HCT116 (cell line): ENCODE results near the gene SIPA1L3. TPM values are rescaled to one million over a fixed set of nuclear protein-coding genes. Genes with fewer than 3 reads are reported as not detected.

Source experiments
- ATAC-seq: fragments of 200-7000 bp; cut with Tn5 transposase; 2 replicates; pipeline ENCODE4 v1.9.1; 2020; ENCODE audit warnings: mild to moderate bottlenecking, moderate library complexity
- BruUV-seq: library from RNA; stranded (reverse); fragments of 400-500 nt; replicated peaks from 2 replicates; lab custom pipeline; 2021; lab: Mats Ljungman, UMichigan
- CTCF ChIA-PET: fragments of 300-600 bp; sonication (Branson Sonifier 250); formaldehyde crosslinking; loops from one replicate; lab custom pipeline; 2021; ENCODE audit warnings: antibody characterized with exemption; lab: Charles Lee
- POLR2A ChIA-PET: fragments of 300-600, 350-600 bp; sonication (Branson Sonifier 250); formaldehyde crosslinking; loops from one replicate; lab custom pipeline; 2021; ENCODE audit warnings: antibody characterized with exemption; lab: Charles Lee
- RAD21 ChIA-PET, 2 experiments: fragments of 300-600 bp; sonication (Branson Sonifier 250); formaldehyde crosslinking; loops; one replicate each; lab custom pipeline; 2023; ENCODE audit warnings: low total read pairs in 2 of 2; ENCODE audit not compliant: uncharacterized antibody in 2 of 2, unreplicated experiment in 2 of 2, low non-redundant PET in 1 of 2; lab: Charles Lee
- DNase-seq: peaks from one replicate; pipeline ENCODE4 v3.0.0-alpha.2; 2010; ENCODE audit warnings: low read depth, low spot score
- H2AFZ ChIP-seq: fragments of 200-600 bp; shearing (Covaris generic), sonication (generic); 2 replicates; pipeline ENCODE4 v1.6.1; 2017; ENCODE audit warnings: low read depth, mixed run types, mixed read lengths, antibody characterized with exemption, low read length; ENCODE audit not compliant: poor library complexity, severe bottlenecking
- H3K27ac ChIP-seq: 2 replicates; pipeline ENCODE4 v1.5.1; 2012; ENCODE audit warnings: low read depth, low read length
- H3K27me3 ChIP-seq: fragments of 200-600 bp; sonication (generic); 2 replicates; pipeline ENCODE4 v1.6.1; 2016; ENCODE audit warnings: mixed run types, low read length, mixed read lengths; ENCODE audit not compliant: insufficient read depth
- H3K36me3 ChIP-seq, 2 experiments: fragments of 200-500 bp in 1 of 2; fragments of 200-600 bp in 1 of 2; sonication (Bioruptor generic) in 1 of 2; sonication (generic) in 1 of 2; 2 replicates each; pipeline versions ENCODE4 v1.5.1 to v1.6.1; 2014 to 2016; ENCODE audit warnings: low read length in 2 of 2, inconsistent platforms in 1 of 2, mixed read lengths in 1 of 2, mixed run types in 1 of 2; ENCODE audit not compliant: insufficient read depth in 2 of 2, control insufficient read depth in 1 of 2
- H3K4me1 ChIP-seq, 2 experiments: fragments of 200-600 bp in 1 of 2; sonication (generic) in 1 of 2; 2 replicates each; pipeline versions ENCODE4 v1.5.1 to v1.6.1; 2012 to 2017; ENCODE audit warnings: low read length in 2 of 2, inconsistent platforms in 1 of 2, mild to moderate bottlenecking in 1 of 2, mixed read lengths in 1 of 2, mixed run types in 1 of 2, moderate library complexity in 1 of 2; ENCODE audit not compliant: insufficient read depth in 2 of 2, control insufficient read depth in 1 of 2
- H3K4me2 ChIP-seq: fragments of 200-600 bp; sonication (generic); 2 replicates; pipeline ENCODE4 v1.6.1; 2017; ENCODE audit warnings: mixed run types, low read length, mixed read lengths
- H3K4me3 ChIP-seq, 2 experiments: fragments of 200-600 bp in 1 of 2; sonication (generic) in 1 of 2; replicated peaks in 1 of 2; 2 replicates each; pipeline ENCODE4 v1.5.1; 2011 to 2016; ENCODE audit warnings: low read length in 2 of 2, control low read depth in 1 of 2, low read depth in 1 of 2, mild to moderate bottlenecking in 1 of 2, mixed read lengths in 1 of 2, mixed run types in 1 of 2
- H3K79me2 ChIP-seq: fragments of 200-600 bp; sonication (generic); 2 replicates; pipeline ENCODE4 v1.6.1; 2017; ENCODE audit warnings: mild to moderate bottlenecking, mixed run types, low read length, moderate library complexity, mixed read lengths; ENCODE audit not compliant: insufficient read depth
- H3K9ac ChIP-seq: fragments of 200-600 bp; sonication (generic); 2 replicates; pipeline ENCODE4 v1.6.1; 2016; ENCODE audit warnings: low read length, mixed read lengths
- H3K9me2 ChIP-seq: fragments of 200-600 bp; sonication (generic), shearing (Covaris generic); 2 replicates; pipeline ENCODE4 v1.6.1; 2017; ENCODE audit warnings: mixed run types, mild to moderate bottlenecking, moderate library complexity; ENCODE audit not compliant: insufficient read depth
- H3K9me3 ChIP-seq, 2 experiments: fragments of 200-500 bp in 1 of 2; fragments of 200-600 bp in 1 of 2; sonication (Bioruptor generic) in 1 of 2; sonication (generic) in 1 of 2; 2 replicates each; pipeline ENCODE4 v1.6.1; 2014 to 2017; ENCODE audit warnings: low read length in 2 of 2, mixed read lengths in 2 of 2, inconsistent platforms in 1 of 2, low read depth in 1 of 2, mild to moderate bottlenecking in 1 of 2, mixed run types in 1 of 2, moderate library complexity in 1 of 2; ENCODE audit not compliant: control insufficient read depth in 1 of 2, insufficient read depth in 1 of 2
- H4K20me1 ChIP-seq: fragments of 200-600 bp; sonication (generic), shearing (Covaris generic); 2 replicates; pipeline ENCODE4 v1.6.1; 2017; ENCODE audit warnings: mixed run types, mild to moderate bottlenecking, moderate library complexity; ENCODE audit not compliant: insufficient read depth
- CBX3 ChIP-seq: IDR thresholded peaks from 2 replicates; pipeline ENCODE4 v1.6.1; 2012; ENCODE audit warnings: low read depth
- EZH2 ChIP-seq: fragments of 200-600 bp; sonication (generic); IDR thresholded peaks from 2 replicates; pipeline ENCODE4 v1.6.1; 2017; ENCODE audit warnings: antibody characterized with exemption, mixed run types
- JUND ChIP-seq: IDR thresholded peaks from 2 replicates; pipeline ENCODE4 v1.6.1; 2012
- RAD21 ChIP-seq: IDR thresholded peaks from 2 replicates; pipeline ENCODE4 v1.6.1; 2012; ENCODE audit warnings: low read depth, mild to moderate bottlenecking
- TCF7L2 ChIP-seq: IDR thresholded peaks from 2 replicates; pipeline ENCODE4 v1.7.0; 2011; ENCODE audit warnings: borderline replicate concordance, inconsistent platforms; ENCODE audit not compliant: insufficient read depth, insufficient read length; ENCODE audit errors: extremely low read depth
- intact Hi-C: fragments of 100-400 bp; cut with micrococcal nuclease; formaldehyde crosslinking; loops from 2 replicates; pipeline ENCODE4 v1.10.0; 2022
- total RNA-seq: library from RNA; stranded (reverse); gene quantifications from one replicate; pipeline ENCODE4 v1.2.1, GENCODE V29; 2021; ENCODE audit not compliant: unreplicated experiment
- TF ChIP-seq, protein P1 (sequence below), 3 experiments: fragments of 200-600 bp in 1 of 3; sonication (generic) in 1 of 3; IDR thresholded peaks in 2 of 3; conservative IDR thresholded peaks in 1 of 3; 2 replicates each; pipeline ENCODE4 v1.5.1; 2012 to 2017; ENCODE audit warnings: low read depth in 2 of 3, low read length in 2 of 3, antibody characterized with exemption in 1 of 3, borderline replicate concordance in 1 of 3, control low read depth in 1 of 3, mild to moderate bottlenecking in 1 of 3, mixed read lengths in 1 of 3, mixed run types in 1 of 3, moderate library complexity in 1 of 3; ENCODE audit not compliant: insufficient read depth in 1 of 3

SIPA1L3 gene
- total RNA-seq, 1 experiment from 2014 or later, result 41.8 TPM

GRCh38 chr19:37877147-37877546 is 29.9 kb upstream of the SIPA1L3 start:
- DNase-seq (no peak), ATAC-seq (no peak)
- ChIA-PET RAD21 (no interaction called here), POLR2A (no interaction called here), CTCF (no interaction called here)
- Histone ChIP-seq H3K79me2 (no peaks in the 10 kb centered on the region), H3K4me3 (no peak overlapping the region), H2AFZ (no peak overlapping the region), H3K9me3 (no peaks in the 10 kb centered on the region), H3K27ac (no peak overlapping the region), H3K36me3 (no peaks in the 10 kb centered on the region), H3K27me3 (no peaks in the 10 kb centered on the region), H3K4me2 (no peak overlapping the region), H3K9ac (no peak overlapping the region), H4K20me1 (no peaks in the 10 kb centered on the region), H3K9me2 (no peaks in the 10 kb centered on the region), H3K4me1 (no peaks in the 10 kb centered on the region)
- TF ChIP-seq EZH2, result no peak
- TF ChIP-seq RAD21, result no peak
- TF ChIP-seq JUND, result no peak
- intact Hi-C loops, result no loop called here
- no TSS peak for BruUV-seq

DNA sequence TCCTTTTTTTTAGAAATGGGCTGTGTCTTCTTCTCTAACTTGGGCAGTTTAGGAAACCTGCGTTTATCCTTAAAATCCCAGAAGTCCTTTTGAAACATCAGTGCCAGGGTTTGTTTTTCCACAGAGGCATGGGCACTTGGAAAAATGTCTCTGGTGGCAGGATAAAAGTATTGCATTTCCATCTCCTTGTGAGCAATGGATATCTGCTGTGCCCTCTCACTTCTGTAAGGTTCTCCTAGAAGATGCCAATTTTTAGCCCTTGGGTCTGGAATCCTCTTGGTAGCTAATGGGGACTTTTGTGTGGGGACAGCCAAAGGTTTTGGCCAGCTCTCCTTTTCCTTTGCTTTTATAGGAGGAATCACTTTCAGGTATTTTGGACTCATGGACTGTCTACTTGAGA is 21.6 kb upstream of the SIPA1L3 start:
- H3K9ac ChIP-seq, result no peak overlapping the region
- peaks cover 16% of the 10 kb centered on the region; the same call in 1 of the 2 replicates for H3K27me3 ChIP-seq
- CTCF ChIA-PET, result no interaction called here
- H4K20me1 ChIP-seq, result no peaks in the 10 kb centered on the region
- ATAC-seq, result no peak
- DNase-seq, result no peak
- H3K4me3 ChIP-seq, result no peak overlapping the region
- POLR2A ChIA-PET, result no interaction called here
- no peaks in the 10 kb centered on the region for H3K9me2 ChIP-seq
- intact Hi-C loops, result no loop called here
- TF ChIP-seq CBX3 (0 out of 2 replicates have a peak, but pooled peaks have one; percentile 14), TCF7L2 (no peak)
- TF ChIP-seq, protein P1, sequence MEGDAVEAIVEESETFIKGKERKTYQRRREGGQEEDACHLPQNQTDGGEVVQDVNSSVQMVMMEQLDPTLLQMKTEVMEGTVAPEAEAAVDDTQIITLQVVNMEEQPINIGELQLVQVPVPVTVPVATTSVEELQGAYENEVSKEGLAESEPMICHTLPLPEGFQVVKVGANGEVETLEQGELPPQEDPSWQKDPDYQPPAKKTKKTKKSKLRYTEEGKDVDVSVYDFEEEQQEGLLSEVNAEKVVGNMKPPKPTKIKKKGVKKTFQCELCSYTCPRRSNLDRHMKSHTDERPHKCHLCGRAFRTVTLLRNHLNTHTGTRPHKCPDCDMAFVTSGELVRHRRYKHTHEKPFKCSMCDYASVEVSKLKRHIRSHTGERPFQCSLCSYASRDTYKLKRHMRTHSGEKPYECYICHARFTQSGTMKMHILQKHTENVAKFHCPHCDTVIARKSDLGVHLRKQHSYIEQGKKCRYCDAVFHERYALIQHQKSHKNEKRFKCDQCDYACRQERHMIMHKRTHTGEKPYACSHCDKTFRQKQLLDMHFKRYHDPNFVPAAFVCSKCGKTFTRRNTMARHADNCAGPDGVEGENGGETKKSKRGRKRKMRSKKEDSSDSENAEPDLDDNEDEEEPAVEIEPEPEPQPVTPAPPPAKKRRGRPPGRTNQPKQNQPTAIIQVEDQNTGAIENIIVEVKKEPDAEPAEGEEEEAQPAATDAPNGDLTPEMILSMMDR (IDR thresholded peaks at IDR 0.05 in 2 of 3, conservative IDR thresholded peaks at IDR 0.05 in 1 of 3; ENCODE audit: borderline replicate concordance in 1 of 3, insufficient read depth in 1 of 3, low read depth in 2 of 3, low read length in 2 of 3), result peak in 2 of 3 experiments; percentile 16 to 17; a peak in 1 of 6 replicates
- no peak overlapping the region for H2AFZ ChIP-seq
- no peak overlapping the region for H3K4me2 ChIP-seq
- H3K9me3 ChIP-seq, result peaks cover 0 to 3% of the 10 kb centered on the region in 2 experiments; a peak in 2 of 4 replicates
- no TSS peak for BruUV-seq
- H3K27ac ChIP-seq, result no peak overlapping the region
- RAD21 ChIA-PET, result no interaction called here
- H3K36me3 ChIP-seq, result no peaks in the 10 kb centered on the region
- H3K4me1 ChIP-seq, result no peaks in the 10 kb centered on the region
- no peaks in the 10 kb centered on the region for H3K79me2 ChIP-seq
